Activated CD8-positive, alpha-beta memory T cell treated with anti-CD3 and anti-CD28 coated beads, Interleukin-2, amount 50 U/mL, for 24 hours (primary cell): Measurements from ENCODE around the gene ZBTB3.
"Not testable (repeated sequence)": the region's sequence is repeated elsewhere in the genome, so short reads cannot be mapped to it uniquely, and the experiment has no call there.

Experiments used
- DNase-seq: peaks from one replicate; pipeline ENCODE4 v3.0.0-alpha.2; 2020; ENCODE audit errors: extremely low read depth

The ZBTB3 gene

DNA sequence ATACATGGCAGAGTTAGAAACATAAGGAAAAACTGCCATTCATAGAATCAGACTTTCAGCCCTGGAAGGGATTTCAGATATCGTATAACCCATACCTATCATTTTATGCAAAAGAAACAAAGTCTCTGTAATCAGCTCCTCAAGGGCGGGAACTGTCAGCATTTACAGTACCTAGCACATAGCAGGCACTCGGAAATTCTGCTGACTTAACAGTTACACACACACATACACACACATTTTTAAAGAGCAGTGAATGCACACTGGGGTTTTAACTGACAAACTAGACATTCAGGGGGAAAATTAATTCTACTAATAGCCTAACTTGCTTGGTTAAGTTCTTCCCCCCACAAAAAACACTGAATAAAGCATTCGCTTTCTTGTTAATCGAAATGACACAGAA lies 37.8 kb downstream of the ZBTB3 start:
- no peak for DNase-seq

DNA sequence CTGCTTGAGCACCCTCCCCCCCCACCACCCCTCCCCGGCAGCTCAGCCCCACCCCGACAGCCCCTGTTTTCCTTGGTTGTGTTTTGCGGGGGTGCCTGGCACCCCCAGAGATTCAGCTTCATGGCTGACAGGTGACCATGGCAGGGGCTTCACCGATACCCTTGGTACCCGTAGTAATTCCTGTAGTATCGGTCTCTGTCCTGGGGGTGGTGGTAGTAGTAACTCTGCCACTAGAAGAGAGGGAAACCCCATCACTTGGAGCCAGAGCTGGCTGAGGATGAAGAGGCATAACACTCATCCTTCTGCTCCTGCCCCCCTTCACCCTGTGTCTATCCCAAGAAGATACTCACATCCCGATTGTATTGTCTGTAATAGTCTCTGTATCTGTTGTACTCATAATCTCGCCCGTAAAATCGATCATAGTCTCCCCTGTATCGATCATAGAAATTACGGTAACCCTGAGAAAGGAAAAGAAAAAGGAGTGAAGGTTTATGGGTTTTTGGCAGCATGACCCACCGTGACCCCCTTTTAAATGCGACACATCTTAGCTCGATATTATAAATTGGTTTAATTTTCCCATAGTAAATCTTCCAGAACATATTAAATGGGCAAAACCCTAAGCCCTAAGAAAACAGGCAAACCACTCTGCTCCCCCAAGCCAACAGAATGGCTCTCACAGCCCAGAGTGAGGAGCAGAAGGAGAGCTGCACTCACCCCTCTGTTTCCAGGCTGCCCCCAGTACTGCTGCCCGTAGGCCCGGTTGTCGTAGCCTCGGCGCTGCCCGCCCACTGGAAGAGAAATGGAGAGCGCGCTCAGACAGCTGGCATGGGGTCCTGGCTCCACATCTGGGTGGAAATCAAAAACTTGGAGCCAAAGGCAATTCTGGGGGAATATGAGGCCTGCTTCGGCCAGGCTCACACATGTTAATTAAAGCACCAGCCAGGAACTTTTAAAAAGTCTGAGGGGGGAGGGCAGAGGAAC lies 38.5 kb downstream of the ZBTB3 start:
- DNase-seq, result no peak

DNA sequence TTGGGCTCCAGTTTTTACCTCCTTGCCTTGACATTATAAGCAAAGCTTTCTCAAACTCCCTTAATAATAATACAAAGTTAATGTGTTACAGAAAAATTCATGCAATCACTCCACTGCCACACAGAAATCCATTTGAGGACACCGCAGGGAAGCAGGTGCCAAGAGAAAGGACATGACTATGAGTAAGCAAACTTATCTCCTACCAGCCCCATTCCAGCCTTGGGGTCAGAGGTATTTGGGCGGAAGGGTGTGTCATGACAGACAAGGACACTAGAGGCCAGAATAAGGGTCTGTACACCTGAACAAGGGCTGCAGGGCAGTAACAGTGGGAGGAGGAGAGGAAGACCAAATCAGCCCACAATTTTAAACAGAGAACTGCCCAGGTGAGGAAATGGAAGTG lies 40.6 kb downstream of the ZBTB3 start:
- DNase-seq, result no peak

DNA sequence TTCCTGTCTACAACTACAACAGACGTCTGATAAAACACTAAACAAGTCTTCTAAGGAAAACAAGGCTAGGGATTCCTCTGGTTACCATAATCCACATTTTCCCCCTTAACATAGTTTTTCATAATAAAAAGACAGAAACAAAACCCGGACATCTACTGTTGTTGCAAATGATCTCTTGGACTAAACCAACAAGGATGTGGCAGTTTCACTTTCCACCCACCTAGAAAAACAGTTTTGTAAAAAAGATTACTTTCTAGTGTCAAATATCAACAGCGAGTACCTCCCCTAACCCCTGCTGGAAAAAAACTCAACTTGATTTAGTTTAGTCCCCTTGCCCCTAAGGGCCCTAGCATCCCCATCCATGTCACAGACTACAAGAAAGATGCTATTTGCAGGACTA lies 41.1 kb downstream of the ZBTB3 start:
- DNase-seq, result no peak

DNA sequence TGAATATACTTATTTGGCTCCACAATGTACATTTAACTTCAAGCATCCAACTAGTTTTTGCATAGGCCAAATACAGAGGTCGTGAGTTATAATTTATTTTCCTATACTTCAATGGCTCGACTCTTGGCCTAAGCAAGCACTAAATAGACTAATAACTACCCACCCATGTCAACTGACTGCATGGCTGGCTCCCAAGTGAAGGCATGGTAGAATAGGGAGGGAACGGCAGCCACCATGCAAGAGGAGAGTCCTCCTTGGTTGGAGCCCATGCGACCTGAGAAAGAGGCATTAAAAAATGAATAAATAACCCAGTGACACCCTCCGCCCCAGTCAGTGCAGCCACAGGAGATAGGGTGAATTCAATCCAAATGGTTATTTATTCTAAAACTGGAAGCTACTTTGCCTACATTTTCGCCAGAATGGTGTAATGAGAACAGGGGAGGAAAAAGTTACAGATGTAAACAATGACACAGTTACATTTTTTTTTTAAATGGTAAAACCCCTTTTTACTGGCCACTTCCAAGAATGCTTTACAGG lies 41.6 kb downstream of the ZBTB3 start:
- DNase-seq, result no peak

DNA sequence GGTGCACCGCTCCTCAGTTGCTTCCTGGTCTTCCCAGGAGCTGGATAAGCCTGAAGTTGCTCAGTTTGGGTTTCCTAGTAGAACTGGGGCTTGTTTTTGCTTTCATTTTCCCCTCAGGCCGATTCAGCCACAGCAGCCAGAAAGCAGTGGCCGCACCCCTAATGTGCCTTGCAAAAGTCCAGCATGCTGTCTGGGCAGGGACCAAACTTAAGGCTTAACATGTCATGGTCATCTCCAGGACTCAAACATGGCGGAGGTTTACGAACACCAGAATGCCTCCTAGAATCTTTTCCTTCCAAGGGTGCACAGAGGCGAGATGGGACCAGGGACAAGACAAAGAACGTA lies 44.0 kb downstream of the ZBTB3 start:
- DNase-seq, result no peak

DNA sequence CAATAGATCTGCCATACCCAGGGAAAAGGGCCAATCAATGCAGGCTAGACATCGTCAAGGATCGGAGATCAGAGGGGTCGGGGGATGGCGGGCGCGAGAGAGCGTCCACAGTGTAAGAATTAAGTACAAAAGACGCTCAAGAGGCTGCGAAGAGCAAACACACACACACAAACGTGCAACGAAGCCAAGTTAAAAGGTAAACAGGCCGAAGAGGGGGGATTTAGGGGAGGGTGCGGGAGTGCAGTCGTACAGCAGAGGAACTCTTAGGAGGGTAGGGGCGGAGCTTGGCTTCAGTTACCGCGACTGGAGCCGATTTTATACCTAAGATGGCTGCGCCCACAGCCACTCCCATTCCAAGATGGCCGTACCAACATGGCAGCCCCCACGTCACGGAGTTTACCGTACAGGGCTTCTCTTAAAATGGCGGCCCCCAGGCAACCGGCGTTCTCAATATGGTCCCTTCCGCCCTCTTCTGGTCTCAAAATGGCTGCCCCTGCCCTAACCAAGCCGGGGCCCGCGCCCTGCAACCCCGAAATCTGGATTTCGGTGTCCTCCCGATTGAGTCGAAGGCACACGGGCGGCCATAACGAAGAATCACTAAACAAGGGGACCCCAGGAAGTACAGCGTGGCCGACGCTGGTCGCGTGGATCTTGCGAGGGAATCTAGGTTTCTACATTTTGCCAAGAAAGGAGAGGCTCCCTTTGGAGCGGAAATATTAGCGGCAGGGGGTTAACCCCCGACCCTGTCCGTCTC lies 44.5 kb downstream of the ZBTB3 start:
- DNase-seq, result peak; percentile 96

DNA sequence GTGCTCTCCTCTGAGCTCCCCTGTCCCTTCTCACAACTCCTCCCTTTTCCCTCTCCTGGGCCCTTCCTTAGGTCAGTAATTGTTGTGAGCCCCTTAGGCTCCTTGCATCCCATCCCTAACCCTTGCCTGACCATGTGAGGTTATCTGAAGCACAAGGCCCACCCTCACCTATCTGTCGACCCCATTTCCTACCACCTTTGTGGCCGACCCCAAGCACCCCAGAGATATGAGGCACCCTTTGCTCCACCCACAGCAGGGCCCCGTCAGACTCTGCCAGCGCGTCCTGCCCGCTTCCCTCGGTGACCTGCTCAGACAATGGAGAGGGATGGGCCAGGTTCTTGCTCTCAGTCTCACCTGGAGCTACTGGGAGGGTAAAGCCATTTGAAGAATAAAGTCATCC lies 45.2 kb downstream of the ZBTB3 start:
- DNase-seq, result no peak

DNA sequence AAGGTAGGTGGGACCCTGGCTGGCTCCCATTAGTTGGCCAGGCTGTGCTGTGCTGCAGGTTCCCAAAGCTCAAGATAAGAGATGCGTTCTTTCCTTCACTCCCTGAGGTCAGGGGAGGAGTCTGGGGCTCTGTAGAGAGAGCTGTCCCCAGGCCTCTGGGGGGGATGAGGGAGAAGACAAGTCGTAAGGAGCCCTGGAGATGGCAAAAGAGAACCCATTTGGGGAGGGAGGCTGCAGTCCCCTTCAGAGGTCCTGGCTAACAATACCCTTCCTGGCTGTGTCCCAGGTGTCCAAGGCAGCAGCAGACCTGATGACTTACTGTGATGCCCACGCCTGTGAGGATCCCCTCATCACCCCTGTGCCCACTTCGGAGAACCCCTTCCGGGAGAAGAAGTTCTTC lies 45.6 kb downstream of the ZBTB3 start:
- no peak for DNase-seq

DNA sequence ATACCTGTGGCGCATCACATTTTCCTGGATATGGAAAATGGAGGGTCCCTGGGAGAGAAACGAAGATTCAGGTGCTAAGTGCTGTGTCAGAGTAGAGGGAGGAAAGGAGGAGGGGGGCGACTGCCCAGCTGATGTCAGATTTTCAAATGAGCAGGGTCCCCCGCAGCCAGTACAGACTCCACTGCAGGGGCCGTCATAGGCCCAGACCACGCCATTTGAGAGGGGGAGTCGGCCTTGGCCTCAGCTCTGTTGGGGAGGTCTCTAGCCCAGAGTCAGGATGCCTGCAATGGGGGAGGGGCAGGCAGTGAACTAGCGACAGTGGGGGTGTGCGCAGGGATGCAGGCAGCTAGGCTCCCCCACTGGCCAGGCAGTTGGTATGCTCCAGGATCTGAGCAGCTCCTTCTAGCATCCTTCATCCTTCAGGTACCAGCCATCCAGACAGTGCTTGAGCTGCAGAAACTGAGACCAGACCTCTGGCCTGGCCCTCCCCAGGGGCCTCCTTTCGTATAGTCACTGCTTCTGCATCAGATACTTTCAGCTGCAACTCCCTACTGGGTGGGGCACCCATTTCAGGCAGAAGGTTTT lies 46.6 kb downstream of the ZBTB3 start, which contains the start of the genes BSCL2 and GNG3:
TSS of gene BSCL2 (minus strand) at position 148 of the 585 bp plus-strand sequence. CDS start 229 bp downstream, outside the sequence.
TSS of gene GNG3 (plus strand) at position 400 of the 585 bp plus-strand sequence. CDS start 620 bp downstream, outside the sequence.
- DNase-seq, result no peak

DNA sequence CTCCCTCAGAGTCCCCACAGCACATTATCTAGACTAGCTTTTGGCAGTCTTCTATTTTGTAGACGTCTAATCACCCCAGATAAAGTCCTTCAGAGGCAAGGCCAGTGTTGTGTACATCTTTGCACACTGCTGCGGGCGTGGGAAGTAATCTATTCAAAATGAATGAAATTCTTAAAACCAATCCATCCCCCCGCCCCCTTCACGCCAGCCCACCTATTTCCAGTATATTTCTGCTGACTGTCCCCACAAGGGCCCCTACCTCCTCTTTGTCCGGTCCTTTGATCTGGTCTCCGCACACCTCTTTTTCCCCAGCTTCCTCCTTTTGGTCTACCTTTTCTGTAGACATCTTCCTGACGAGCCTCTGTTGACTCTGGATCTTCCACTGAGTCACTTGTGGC lies 47.1 kb downstream of the ZBTB3 start:
- DNase-seq, result no peak

DNA sequence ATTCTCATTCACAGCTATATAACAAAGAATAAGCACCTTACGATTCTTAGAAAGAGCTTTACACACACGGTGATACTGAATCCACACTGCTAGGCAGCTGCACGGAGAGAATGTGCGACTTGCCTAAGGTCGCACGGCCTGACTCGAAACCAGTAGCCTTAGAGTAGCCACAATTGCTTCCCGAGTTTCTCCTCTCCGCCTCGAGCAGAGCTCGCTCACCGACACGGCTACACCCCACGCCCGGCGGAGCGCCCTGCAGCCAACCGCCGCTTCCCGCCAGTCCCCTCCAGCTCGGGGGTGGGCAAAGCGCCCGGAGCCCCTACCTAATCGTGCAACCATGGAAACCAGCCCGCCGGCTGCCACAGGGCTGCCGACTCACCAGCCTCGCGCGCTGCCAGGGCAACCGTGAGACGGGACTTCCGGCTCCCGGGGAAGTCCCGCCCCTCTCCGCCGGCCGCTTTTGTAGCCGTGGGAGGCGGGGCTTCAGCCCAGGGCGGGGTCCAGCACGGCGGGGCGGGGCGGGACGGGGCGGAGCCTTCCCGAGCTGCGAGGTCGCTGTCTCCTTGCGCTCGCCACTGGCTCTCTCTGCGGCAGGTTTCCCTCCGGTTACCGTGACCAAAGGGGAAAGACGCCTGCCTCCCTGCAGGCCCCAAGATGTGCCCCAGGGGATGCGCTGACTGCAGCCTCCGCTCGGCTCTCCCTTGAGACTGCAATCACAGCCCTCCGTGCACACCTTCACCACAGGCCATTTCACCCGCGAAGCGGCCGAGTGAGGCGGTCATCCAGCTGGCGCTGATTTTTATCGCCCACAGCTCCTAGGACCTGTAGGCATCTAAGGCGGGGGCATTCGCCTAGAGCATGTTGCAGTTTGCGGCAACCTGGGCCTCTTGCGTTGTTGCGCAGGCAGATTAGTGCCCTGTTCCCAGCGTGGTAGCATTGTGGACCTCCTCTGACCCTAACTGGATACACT lies 47.8 kb downstream of the ZBTB3 start:
- peak; percentile 70 for DNase-seq

DNA sequence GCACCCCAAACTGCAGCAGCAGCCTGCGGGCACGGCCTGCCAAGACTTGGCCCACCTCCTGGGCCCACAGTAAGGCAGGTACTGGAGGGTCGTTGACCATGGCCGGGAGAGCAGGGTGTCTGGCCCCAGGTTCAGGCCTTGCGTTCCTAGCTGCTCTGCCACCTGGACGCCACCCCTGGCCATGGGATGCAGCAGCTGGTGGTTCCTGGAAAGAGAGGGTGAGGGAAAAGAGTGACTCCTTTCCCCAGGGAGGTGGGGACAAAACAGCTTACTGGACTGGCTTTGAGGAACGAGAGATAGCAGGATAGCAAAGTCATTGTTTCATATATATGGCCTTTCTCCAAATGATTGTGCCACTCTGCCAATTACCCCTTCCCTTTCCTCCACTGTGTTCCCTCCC lies 48.5 kb downstream of the ZBTB3 start:
- DNase-seq, result no peak

DNA sequence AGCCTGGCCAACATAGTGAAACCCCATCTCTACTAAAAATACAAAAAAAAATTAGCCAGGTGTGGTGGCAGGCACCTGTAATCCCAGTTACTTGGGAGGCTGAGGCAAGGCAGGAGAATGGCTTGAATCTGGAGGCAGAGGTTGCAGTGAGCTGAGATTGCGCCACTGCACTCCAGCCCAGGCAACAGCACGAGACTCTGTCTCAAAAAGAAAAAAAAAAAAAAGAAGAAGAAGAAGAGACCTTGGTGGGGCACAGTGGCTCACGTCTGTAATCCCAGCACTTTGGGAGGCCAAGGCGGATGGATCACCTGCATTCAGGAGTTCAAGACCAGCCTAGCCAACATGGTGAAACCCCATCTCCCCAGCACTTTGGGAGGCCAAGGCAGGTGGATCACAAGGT lies 50.0 kb downstream of the ZBTB3 start:
- DNase-seq, result not testable (repeated sequence)

DNA sequence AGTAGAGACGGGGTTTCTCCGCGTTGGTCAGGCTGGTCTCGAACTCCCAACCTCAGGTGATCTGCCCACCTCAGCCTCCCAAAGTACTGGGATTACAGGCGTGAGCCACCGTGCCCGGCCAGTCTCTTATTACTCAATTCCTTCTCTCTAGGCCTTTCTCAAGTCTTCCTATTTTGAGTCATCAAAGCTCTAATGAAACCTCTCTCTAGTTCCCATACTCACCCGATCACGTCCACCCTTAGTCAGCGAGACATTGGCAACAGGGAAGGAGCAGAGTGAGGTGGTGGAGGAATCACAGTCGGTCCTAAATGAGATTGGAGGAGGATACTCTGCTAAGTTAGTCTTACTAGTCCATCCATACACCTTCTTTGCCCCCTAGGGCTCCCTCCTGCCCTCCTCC lies 51.7 kb downstream of the ZBTB3 start:
- DNase-seq, result no peak
